ENCODE measurements around the gene SNAI1.
A peak's percentile ranks its signal among the peaks of the same experiment; 100 is the strongest.

SNAI1 gene

DNA sequence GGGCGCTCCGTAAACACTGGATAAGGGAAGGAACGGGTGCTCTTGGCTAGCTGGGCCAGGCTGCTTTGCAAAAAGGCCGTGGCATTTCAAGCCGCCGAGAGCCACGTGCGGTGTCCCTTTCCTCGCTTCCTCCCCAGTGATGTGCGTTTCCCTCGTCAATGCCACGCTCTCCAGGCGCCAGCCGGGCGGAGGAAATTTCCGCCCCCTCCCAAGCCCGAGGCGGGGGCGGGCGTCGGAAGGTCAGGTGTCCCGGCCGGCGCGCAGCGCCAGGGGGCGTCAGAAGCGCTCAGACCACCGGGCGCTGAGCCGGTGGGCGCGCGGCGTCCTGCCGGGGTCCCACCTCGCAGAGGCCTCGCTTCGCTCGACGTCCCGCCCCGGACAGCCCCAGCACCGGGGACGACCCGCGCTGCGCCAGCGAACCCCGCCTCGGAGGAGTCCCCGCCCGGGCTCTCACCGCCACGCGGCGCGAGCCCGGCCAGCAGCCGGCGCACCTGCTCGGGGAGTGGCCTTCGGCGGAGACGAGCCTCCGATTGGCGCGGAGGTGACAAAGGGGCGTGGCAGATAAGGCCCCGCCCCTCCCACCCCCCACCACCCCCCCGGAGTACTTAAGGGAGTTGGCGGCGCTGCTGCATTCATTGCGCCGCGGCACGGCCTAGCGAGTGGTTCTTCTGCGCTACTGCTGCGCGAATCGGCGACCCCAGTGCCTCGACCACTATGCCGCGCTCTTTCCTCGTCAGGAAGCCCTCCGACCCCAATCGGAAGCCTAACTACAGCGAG lies at the start of gene SNAI1:
Gene SNAI1, plus strand, starts transcription at position 635 of the 777 bp plus-strand sequence. Its CDS starts 80 bp downstream, at position 715.
- Histone ChIP-seq H3K36me3 (ENCODE audit: control insufficient read depth, insufficient read depth, low read length) (peaks cover 8% of the 10 kb centered on the region), H3K9ac (ENCODE audit: low read depth, low read length) (peak within 1 kb of the TSS; percentile 33; the same call in 1 of the 2 replicates), H3K9me3 (ENCODE audit: control insufficient read depth, insufficient read depth, low read length) (no peaks in the 10 kb centered on the region), H3K4me1 (ENCODE audit: control insufficient read depth, insufficient read depth, low read length) (peaks cover 49% of the 10 kb centered on the region), H3K4me3 (ENCODE audit: low read depth, low read length) (peak within 1 kb of the TSS; percentile 66), H3K27ac (ENCODE audit: low read depth, low read length) (peak within 1 kb of the TSS; percentile 33), H3K27me3 (ENCODE audit: control insufficient read depth, insufficient read depth, low read length) (peaks cover 16% of the 10 kb centered on the region)

DNA sequence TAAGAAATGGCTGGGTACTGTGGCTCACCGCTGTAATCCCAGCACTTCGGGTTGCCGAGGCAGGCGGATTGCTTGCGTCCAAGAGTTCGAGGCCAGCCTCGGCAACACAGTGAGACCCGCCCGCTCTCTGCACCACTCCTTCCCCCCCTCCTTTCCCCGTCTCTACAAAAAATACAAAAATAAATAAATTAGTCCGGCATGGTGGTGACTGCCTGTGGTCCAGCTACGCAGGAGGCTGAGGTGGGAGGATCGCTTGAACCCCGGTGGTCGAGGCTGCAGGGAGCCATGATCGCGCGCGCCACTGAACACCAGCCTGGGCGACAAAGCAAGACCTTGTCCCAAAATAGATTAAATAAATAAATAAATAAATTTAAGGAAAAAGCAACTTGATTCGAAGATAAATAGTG lies 47.0 kb upstream of the SNAI1 start:
- no peaks in the 10 kb centered on the region for H3K27me3 ChIP-seq (ENCODE audit: control insufficient read depth, insufficient read depth, low read length)
- no peak overlapping the region for H3K27ac ChIP-seq (ENCODE audit: low read depth, low read length)
- peaks cover 17% of the 10 kb centered on the region for H3K4me1 ChIP-seq (ENCODE audit: control insufficient read depth, insufficient read depth, low read length)
- no peaks in the 10 kb centered on the region for H3K9me3 ChIP-seq (ENCODE audit: control insufficient read depth, insufficient read depth, low read length)
- H3K4me3 ChIP-seq (ENCODE audit: low read depth, low read length), result peak overlapping the region; percentile 95
- no peak overlapping the region for H3K9ac ChIP-seq (ENCODE audit: low read depth, low read length)
- H3K36me3 ChIP-seq (ENCODE audit: control insufficient read depth, insufficient read depth, low read length), result peaks cover 10% of the 10 kb centered on the region

DNA sequence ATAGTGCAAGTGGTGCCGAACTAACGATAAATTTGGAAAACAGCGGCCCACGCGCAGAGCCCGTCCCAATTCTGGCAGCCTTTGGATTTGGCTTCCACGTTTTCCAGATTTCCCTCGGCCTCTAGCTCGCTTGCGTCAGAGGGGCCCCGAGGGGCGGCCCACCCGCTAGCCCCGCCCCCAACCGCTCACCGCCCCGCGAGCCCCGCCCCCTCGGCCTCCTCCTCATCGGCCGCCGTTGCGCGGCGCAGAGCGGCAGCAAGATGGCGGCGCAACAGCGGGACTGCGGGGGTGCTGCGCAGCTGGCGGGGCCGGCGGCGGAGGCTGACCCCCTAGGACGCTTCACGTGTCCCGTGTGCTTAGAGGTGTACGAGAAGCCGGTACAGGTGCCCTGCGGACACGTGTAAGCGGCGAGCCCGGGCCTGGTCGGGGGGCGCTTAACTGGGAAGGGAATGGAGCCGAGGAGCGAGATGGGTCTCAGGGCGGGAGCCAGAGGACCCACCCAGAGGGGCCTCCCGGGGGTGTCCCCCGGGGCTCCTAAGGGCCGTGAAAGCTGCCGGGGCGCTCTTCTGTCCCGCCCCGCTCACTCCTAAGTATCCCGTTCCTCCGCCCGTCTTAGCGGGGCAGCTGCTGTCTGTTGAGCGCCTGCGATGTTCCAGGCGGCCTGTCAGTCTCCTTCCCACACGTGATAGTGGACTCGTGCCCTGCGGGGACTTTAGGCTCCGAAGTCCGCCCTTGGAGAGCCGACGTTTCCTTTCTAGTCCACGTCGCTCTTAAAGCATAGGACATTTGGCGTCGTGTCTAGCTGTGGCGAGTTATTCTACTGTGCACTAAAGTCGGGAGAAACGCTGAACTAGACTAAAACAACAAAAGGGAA lies 46.4 kb upstream of the SNAI1 start, which contains the start of gene RNF114:
Gene RNF114, plus strand, starts transcription at position 245 of the 874 bp plus-strand sequence. Its CDS starts 16 bp downstream, at position 261.
- H3K9me3 ChIP-seq (ENCODE audit: control insufficient read depth, insufficient read depth, low read length), result no peaks in the 10 kb centered on the region
- H3K4me3 ChIP-seq (ENCODE audit: low read depth, low read length), result peak within 1 kb of the TSS; percentile 95
- H3K27me3 ChIP-seq (ENCODE audit: control insufficient read depth, insufficient read depth, low read length), result no peaks in the 10 kb centered on the region
- peaks cover 16% of the 10 kb centered on the region for H3K36me3 ChIP-seq (ENCODE audit: control insufficient read depth, insufficient read depth, low read length)
- peak within 1 kb of the TSS; percentile 81 for H3K9ac ChIP-seq (ENCODE audit: low read depth, low read length)
- peaks cover 17% of the 10 kb centered on the region for H3K4me1 ChIP-seq (ENCODE audit: control insufficient read depth, insufficient read depth, low read length)
- H3K27ac ChIP-seq (ENCODE audit: low read depth, low read length), result peak within 1 kb of the TSS; percentile 58

DNA sequence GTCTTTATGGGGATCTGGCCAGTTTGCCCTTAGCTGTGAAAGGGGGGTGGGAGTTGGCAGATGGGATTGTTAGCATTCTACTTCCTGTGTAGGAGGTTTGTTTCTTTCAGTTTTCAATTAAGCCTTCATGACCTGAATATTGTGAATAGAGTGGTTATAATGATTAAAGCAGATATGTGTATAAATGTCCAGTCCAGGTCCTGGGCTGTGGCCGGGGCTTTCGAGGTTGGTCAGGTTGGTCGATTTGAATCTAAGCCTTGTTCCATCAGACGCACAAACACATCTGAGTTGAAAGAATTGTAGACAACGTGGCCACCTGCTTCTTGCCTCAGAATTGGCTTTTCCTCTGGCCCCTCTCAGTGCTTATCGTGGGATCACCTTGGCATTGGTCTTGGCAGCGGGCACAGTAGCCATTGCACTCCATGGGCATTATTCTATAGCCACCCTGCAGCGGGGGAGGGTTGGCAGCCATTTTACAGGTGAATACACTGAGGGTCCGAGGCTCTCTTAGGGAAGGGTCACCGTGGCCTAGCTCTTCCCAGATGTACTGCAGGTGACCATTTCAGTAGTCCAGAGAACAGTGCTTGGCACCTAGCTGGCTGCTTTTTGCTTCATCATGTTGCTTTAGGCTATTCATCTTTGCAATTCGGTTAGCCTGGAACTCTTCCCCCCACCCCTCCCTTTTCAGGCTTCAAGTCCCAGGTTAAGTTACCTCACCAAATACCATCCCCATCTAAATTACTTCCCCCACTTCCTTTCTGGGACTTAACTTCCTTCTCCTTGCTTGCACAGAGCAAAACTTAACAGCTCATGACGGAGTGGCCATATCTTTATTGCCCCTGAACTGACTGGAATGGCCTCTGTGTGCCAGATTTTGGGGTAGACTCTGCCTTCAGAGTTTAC lies 45.5 kb upstream of the SNAI1 start:
- peaks cover 24% of the 10 kb centered on the region for H3K36me3 ChIP-seq (ENCODE audit: control insufficient read depth, insufficient read depth, low read length)
- no peaks in the 10 kb centered on the region for H3K9me3 ChIP-seq (ENCODE audit: control insufficient read depth, insufficient read depth, low read length)
- peak overlapping the region; percentile 81 for H3K9ac ChIP-seq (ENCODE audit: low read depth, low read length)
- H3K4me3 ChIP-seq (ENCODE audit: low read depth, low read length), result peak overlapping the region; percentile 95
- H3K4me1 ChIP-seq (ENCODE audit: control insufficient read depth, insufficient read depth, low read length), result peaks cover 17% of the 10 kb centered on the region
- peak overlapping the region; percentile 58 for H3K27ac ChIP-seq (ENCODE audit: low read depth, low read length)
- no peaks in the 10 kb centered on the region for H3K27me3 ChIP-seq (ENCODE audit: control insufficient read depth, insufficient read depth, low read length)

DNA sequence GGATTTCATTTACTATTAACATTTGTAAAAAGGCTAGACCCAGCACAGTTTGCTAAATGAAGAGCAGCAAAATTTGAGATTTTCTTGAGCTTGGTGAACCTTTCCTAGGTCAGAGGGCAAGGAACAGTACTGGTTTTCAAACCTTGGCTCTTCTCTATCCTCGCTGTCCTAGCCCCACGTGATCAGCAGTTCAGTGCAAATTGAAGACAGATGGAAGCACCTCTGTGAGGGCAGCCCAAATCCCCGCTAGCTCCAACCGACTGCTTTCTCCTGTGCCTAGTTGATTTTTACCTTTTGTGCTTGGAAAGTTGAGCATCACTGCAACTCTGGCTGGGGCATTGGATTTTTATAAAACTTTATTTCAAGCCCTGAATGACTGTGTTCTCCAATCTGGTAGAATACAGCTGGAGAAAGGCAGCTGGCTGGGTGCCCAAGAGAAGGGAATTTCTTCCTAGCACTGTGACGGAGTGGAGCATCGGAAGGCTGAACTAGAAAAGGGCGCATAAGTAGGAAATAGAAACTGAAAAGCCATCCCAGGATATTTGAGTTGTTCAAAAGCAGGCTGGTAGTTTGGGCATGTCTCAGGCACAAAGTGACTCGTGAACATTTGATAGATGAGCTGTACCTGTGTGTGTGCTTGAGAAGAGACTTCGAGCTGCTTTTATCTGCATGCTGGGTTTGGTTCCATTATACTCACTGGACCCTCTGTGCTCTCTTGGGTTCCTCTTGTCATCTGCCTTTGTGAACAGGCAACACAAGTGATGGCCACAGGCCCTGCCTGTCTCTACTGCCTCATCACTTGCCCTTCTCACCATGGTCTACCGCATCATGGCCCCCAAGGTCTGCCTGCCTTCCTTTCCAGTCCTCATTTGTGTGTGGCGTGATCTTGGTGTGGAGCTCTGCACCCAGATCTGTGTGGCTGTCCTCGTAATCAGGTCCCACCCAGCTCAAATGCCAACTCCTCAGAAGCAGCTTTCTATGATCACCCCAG lies 44.3 kb upstream of the SNAI1 start:
- Histone ChIP-seq H3K36me3 (ENCODE audit: control insufficient read depth, insufficient read depth, low read length) (peaks cover 36% of the 10 kb centered on the region), H3K9me3 (ENCODE audit: control insufficient read depth, insufficient read depth, low read length) (no peaks in the 10 kb centered on the region), H3K27me3 (ENCODE audit: control insufficient read depth, insufficient read depth, low read length) (no peaks in the 10 kb centered on the region), H3K4me1 (ENCODE audit: control insufficient read depth, insufficient read depth, low read length) (peaks cover 17% of the 10 kb centered on the region), H3K27ac (ENCODE audit: low read depth, low read length) (no peak overlapping the region), H3K4me3 (ENCODE audit: low read depth, low read length) (peak overlapping the region; percentile 95), H3K9ac (ENCODE audit: low read depth, low read length) (no peak overlapping the region; the same call in 1 of the 2 replicates)

DNA sequence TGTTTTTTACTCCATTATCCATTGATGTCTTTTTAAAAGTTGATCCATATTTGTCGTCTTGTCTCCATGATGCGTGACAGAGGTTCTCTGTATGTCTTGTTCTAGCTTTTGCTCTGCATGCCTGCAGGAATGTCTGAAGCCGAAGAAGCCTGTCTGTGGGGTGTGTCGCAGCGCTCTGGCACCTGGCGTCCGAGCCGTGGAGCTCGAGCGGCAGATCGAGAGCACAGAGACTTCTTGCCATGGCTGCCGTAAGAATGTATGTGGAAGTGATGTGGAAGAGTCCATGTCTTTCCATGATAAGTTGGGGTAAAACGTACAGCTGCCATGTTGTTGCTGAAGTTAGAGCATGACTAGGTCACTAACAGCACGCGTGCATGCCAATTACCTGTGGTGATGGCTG lies 41.3 kb upstream of the SNAI1 start:
- Histone ChIP-seq H3K9ac (ENCODE audit: low read depth, low read length) (no peak overlapping the region), H3K27ac (ENCODE audit: low read depth, low read length) (no peak overlapping the region), H3K36me3 (ENCODE audit: control insufficient read depth, insufficient read depth, low read length) (peaks cover 62% of the 10 kb centered on the region), H3K27me3 (ENCODE audit: control insufficient read depth, insufficient read depth, low read length) (no peaks in the 10 kb centered on the region), H3K9me3 (ENCODE audit: control insufficient read depth, insufficient read depth, low read length) (no peaks in the 10 kb centered on the region), H3K4me1 (ENCODE audit: control insufficient read depth, insufficient read depth, low read length) (peaks cover 17% of the 10 kb centered on the region), H3K4me3 (ENCODE audit: low read depth, low read length) (no peak overlapping the region)

DNA sequence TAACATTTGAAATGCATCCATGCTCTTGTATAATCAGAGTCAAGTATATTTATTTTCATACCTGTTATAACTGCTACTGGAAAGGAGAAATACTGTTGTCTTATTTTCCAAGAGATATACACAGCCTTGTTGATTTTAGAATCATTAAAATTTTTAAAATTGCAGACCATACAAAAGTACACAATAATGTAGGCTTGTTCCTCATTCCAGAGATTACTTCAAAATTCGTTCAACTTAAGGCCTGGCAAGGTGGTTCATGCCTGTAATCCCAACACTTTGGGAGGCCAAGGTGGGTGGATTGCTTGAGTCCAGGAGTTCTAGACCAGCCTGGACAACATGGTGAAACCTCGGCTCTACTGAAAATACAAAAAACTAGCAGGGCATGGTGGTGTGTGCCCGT lies 40.5 kb upstream of the SNAI1 start:
- H3K36me3 ChIP-seq (ENCODE audit: control insufficient read depth, insufficient read depth, low read length), result peaks cover 67% of the 10 kb centered on the region
- no peak overlapping the region for H3K9ac ChIP-seq (ENCODE audit: low read depth, low read length)
- H3K4me3 ChIP-seq (ENCODE audit: low read depth, low read length), result no peak overlapping the region
- H3K9me3 ChIP-seq (ENCODE audit: control insufficient read depth, insufficient read depth, low read length), result no peaks in the 10 kb centered on the region
- H3K4me1 ChIP-seq (ENCODE audit: control insufficient read depth, insufficient read depth, low read length), result peaks cover 15% of the 10 kb centered on the region
- no peaks in the 10 kb centered on the region for H3K27me3 ChIP-seq (ENCODE audit: control insufficient read depth, insufficient read depth, low read length)
- H3K27ac ChIP-seq (ENCODE audit: low read depth, low read length), result no peak overlapping the region

DNA sequence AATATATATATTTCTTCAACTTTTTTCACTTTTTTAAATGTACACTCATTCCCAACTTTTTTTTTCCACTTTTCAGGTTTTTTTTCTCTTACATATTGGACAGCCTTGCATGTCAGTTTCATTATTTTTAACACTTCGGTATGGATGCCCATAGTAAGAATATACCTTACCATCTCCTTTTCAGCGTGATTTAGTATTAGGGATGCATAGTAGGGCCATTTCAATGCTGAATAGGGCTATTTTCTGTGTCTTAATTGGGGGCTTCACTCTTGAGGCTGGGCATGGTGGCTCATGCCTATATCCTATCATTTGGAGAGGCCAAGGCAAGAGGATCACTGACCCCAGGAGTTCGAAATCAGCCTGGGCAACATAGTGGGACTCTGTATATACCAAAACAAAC lies 39.8 kb upstream of the SNAI1 start:
- H3K9me3 ChIP-seq (ENCODE audit: control insufficient read depth, insufficient read depth, low read length), result no peaks in the 10 kb centered on the region
- H3K9ac ChIP-seq (ENCODE audit: low read depth, low read length), result no peak overlapping the region
- H3K27me3 ChIP-seq (ENCODE audit: control insufficient read depth, insufficient read depth, low read length), result no peaks in the 10 kb centered on the region
- no peak overlapping the region for H3K27ac ChIP-seq (ENCODE audit: low read depth, low read length)
- peaks cover 70% of the 10 kb centered on the region for H3K36me3 ChIP-seq (ENCODE audit: control insufficient read depth, insufficient read depth, low read length)
- H3K4me1 ChIP-seq (ENCODE audit: control insufficient read depth, insufficient read depth, low read length), result peaks cover 8% of the 10 kb centered on the region
- H3K4me3 ChIP-seq (ENCODE audit: low read depth, low read length), result no peak overlapping the region

DNA sequence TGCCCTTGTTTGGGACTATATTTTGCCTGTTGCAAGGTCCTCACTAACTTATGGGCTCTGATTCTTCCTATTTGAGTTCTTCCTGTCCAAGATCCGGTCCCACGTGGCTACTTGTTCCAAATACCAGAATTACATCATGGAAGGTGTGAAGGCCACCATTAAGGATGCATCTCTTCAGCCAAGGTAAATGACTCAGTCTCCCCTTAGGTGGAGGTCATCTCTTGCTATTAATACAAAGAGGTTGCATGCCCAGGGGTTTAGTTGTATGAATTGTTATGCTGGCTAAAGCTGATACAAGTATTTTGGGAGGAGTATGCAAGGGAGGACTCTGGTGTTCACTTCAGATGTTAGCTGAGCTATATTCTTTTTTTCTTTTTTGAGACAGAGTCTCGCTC lies 37.5 kb upstream of the SNAI1 start:
- Histone ChIP-seq H3K27ac (ENCODE audit: low read depth, low read length) (no peak overlapping the region), H3K9ac (ENCODE audit: low read depth, low read length) (no peak overlapping the region), H3K9me3 (ENCODE audit: control insufficient read depth, insufficient read depth, low read length) (no peaks in the 10 kb centered on the region), H3K36me3 (ENCODE audit: control insufficient read depth, insufficient read depth, low read length) (peaks cover 84% of the 10 kb centered on the region), H3K4me3 (ENCODE audit: low read depth, low read length) (no peak overlapping the region), H3K27me3 (ENCODE audit: control insufficient read depth, insufficient read depth, low read length) (no peaks in the 10 kb centered on the region), H3K4me1 (ENCODE audit: control insufficient read depth, insufficient read depth, low read length) (no peaks in the 10 kb centered on the region)

All from HUES48 (cell line).